Glomerular endothelial cell (primary cell): ENCODE data around the gene DDX10. TPM values are rescaled to one million over a fixed set of nuclear protein-coding genes. Genes with fewer than 3 reads are reported as not detected.

ENCODE experiments used
- DNase-seq: peaks from one replicate; pipeline ENCODE4 v3.0.0-alpha.2; 2011; ENCODE audit warnings: low read depth, low spot score; ENCODE audit errors: extremely low read depth
- total RNA-seq: library from RNA; depleted of rRNA; stranded (reverse); fragments of >200 nt; gene quantifications from 2 replicates; pipeline ENCODE4 v1.2.3, GENCODE V29; 2015

The DDX10 gene
- total RNA-seq, 1 donor from 2014 or later, result 32.7 TPM

DNA sequence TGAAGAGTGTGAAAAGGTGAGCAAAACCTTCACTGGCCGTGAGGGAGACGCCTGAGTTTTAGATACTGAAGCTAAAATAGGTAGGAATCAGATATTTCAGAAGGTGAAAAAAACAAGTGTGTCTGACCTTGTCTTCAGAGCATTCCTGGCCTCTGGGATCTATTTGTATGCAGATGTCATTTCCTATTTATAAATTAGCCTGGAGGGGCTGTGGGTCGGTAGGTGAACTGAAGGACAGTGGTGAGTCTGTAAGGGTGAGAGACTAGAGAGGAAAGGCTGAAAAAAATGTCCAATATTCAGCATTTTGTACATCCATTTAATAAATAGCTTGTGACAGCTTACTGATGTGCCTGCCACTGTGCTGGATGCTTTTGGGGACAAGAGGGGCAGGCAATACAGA is 302.1 kb downstream of the DDX10 start:
- no peak for DNase-seq

DNA sequence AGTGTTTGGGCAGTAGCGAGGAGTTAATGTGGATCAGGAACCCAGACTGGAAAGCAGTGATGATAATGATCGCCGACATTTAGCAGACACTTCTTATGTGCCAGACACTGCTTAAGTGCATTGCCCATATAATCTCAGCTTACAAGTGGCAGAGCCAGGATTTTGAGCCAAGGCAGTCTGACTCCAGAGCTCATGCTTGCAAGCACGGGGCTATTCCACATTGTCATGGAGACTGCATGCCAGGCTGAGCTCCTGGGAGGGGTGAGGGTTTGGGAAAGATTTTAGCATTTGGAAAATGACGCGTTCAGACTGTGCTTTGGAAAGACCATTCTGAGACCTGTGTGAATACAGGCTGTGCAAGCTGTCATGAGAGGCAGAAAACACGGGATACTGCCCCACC is 302.7 kb downstream of the DDX10 start:
- no peak for DNase-seq

- DNase-seq, result no peak
Measured at GRCh38 chr11:108970221-108970991, 305.5 kb downstream of the DDX10 start.

DNA sequence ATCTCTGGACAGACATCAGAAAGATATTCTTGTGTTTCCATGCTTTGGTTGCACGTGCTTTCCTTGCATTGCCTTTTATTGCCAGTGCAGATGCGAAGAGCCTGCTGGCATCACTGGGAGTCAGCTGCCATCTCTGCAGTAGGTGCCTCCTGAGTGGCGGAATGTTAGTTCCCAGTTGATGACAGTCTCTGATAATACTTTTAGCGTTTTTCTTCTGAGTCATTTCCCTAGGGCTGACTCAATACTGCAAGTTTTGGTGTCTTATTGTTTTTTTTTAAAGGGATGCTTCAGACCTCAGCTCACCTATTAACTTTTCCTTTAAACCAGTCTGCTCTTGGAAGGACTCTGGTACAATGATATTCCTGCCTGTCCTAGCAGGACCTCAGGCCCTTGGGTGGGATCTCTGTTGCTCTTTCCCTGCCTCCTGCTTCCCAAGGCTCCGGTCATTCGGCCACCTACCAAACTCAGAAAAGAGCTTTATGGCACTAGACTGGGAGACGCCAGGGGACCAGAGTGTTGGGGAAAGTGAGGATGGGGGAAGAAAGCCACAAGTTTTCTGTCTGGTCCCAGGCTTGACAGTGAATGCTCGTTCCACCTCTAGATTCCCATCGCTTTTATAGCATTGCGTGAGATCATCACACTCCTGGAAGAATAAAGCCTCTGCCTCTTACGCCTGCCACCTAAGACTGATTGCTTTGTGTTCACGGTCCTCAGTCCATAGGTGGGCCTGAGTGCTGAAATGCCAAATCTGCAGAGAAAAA is 308.7 kb downstream of the DDX10 start:
- DNase-seq, result no peak

- DNase-seq, result no peak
Measured at GRCh38 chr11:108975026-108975425, 310.2 kb downstream of the DDX10 start.

DNA sequence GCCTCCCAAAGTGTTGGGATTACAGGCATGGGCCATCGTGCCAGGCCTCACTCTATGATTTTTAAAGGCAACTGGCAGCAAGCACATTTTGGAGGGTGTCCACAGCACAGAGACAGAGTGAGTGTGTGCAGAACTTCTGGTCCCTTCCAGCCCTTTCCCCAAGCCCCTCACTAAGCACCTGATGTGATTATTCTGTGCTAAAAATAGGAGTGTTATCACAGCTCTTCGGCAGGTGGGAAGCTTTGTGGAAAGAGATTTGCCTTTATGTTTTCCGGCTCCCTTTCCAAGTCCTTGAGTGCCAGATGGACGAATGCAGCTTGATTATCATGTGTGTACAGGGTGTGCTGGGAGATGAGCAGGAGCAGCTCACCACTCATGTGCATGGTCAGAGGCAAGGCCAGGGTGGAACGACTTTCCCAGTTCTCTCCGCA is 310.8 kb downstream of the DDX10 start:
- DNase-seq, result no peak

GRCh38 chr11:108983636-108984420 is 319.0 kb downstream of the DDX10 start:
- no peak for DNase-seq

DNA sequence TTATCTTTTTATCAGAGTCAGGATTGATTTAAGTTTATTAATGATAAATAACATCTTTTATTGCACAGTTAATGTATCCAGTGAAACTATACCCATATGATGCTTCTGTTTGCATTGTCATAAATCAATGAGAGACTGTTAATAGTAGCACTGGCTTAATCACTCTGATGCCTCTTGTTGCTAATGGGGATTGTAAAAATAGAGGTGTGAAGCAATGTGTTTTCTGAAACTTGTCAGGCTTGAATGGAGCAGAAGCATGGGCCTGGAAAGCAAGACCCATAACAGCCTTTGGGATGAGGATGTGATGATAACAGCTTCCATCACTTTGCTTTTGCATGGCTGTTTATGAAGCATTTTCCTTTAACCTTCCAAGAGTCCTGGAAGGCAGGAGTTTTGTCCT is 319.7 kb downstream of the DDX10 start:
- no peak for DNase-seq

DNA sequence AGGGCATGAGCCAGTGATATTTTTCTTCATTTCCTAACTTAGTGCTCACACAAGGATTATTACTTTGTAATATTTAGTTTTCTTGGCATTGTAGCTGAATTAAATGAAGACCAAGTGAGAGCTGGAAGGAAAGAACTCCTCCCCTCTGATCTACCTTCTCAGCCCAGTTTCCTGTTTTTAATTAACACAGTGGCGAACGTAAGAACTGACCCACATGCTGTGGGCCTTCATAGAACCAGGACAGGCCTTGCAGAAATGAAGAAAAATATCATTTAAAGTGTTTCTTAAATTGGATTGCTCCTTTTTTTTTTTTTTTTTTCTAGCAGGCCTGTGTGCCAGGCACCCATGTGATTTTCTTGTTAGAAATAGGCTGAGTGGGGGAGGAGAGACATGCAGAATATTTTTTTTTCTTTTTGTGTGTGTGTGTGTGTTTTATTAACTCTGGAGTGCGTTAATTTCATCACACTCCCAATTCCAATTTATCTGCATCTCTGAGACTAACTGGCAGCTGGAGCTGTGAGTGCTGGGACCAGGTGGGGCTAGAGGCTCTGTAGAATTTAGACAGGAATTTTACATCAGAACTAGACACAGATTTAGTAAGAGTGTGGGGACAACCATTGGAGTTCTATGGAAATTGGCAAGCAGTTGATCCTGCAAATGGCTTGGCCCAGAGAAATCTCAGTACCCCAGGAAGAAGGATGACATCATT is 320.5 kb downstream of the DDX10 start:
- no peak for DNase-seq

- DNase-seq, result no peak
Measured at GRCh38 chr11:108985945-108986279, 321.0 kb downstream of the DDX10 start.

Other genes starting within 250 kb of the DDX10 start
- gene C11orf65, start 197.5 kb upstream of the DDX10 start, total RNA-seq, result not detected in 2 replicates
- 18.5 and 23.9 TPM in 2 replicates for gene POGLUT3, start 166.7 kb upstream of the DDX10 start, total RNA-seq
- gene EXPH5, start 71.3 kb upstream of the DDX10 start, total RNA-seq, result 0.82 TPM in 2 replicates